ENCODE data around the gene PLN. TPM values are rescaled to one million over a fixed set of nuclear protein-coding genes. Genes with fewer than 3 reads are reported as not detected.

PLN gene
- total RNA-seq, 1 experiment from 2014 or later: not detected

GRCh38 chr6:118505656-118506055, 42.4 kb upstream of the PLN start:
- no peak overlapping the region for H3K27ac ChIP-seq (ENCODE audit: low read length)
- peaks cover 7% of the 10 kb centered on the region for H3K36me3 ChIP-seq (ENCODE audit: low read depth, low read length)
- no peaks in the 10 kb centered on the region for H4K20me1 ChIP-seq (ENCODE audit: low read length)
- H3K4me2 ChIP-seq (ENCODE audit: low read length): no peak overlapping the region
- DNase-seq (no peak), ATAC-seq (no peak)
- POLR2A ChIA-PET (ENCODE audit: unreplicated experiment): no interaction called here
- intact Hi-C loops (cut with micrococcal nuclease): no loop called here
- no TSS peak for BruUV-seq (replicated peaks)
- H3K9me3 ChIP-seq (ENCODE audit: low read length): no peaks in the 10 kb centered on the region
- H2AFZ ChIP-seq (ENCODE audit: low read length): no peak overlapping the region
- H3K9me2 ChIP-seq (replicated peaks; ENCODE audit: low read length): no peaks in the 10 kb centered on the region
- no peak overlapping the region for H3K9ac ChIP-seq (ENCODE audit: low read length)
- CTCF ChIA-PET: no interaction called here
- TF ChIP-seq EZH2 (IDR thresholded peaks at IDR 0.05; ENCODE audit: low read length, unreplicated experiment): no peak
- H3F3A ChIP-seq (ENCODE audit: low read length, unreplicated experiment): no peaks in the 10 kb centered on the region
- H3K79me2 ChIP-seq (ENCODE audit: low read length): no peaks in the 10 kb centered on the region
- H3K4me3 ChIP-seq (ENCODE audit: low read length): no peak overlapping the region
- H3K4me1 ChIP-seq (ENCODE audit: insufficient read depth, low read length): no peaks in the 10 kb centered on the region
- H3K27me3 ChIP-seq (ENCODE audit: low read length): no peaks in the 10 kb centered on the region

GRCh38 chr6:118506071-118506638, 41.9 kb upstream of the PLN start:
- Histone ChIP-seq H3K4me1 (ENCODE audit: insufficient read depth, low read length) (no peaks in the 10 kb centered on the region), H4K20me1 (ENCODE audit: low read length) (no peaks in the 10 kb centered on the region), H3K27ac (ENCODE audit: low read length) (no peak overlapping the region), H3K9me2 (replicated peaks; ENCODE audit: low read length) (no peaks in the 10 kb centered on the region), H3K79me2 (ENCODE audit: low read length) (no peaks in the 10 kb centered on the region), H3F3A (ENCODE audit: low read length, unreplicated experiment) (no peaks in the 10 kb centered on the region), H2AFZ (ENCODE audit: low read length) (no peak overlapping the region), H3K4me3 (ENCODE audit: low read length) (no peak overlapping the region), H3K9me3 (ENCODE audit: low read length) (no peaks in the 10 kb centered on the region), H3K4me2 (ENCODE audit: low read length) (no peak overlapping the region), H3K27me3 (ENCODE audit: low read length) (no peaks in the 10 kb centered on the region), H3K36me3 (ENCODE audit: low read depth, low read length) (peaks cover 7% of the 10 kb centered on the region), H3K9ac (ENCODE audit: low read length) (no peak overlapping the region)
- CTCF ChIA-PET: no interaction called here
- TF ChIP-seq EZH2 (IDR thresholded peaks at IDR 0.05; ENCODE audit: low read length, unreplicated experiment) (no peak), CTCF (conservative IDR thresholded peaks at IDR 0.05; ENCODE audit: low read depth, low read length) (no peak), EZH2phosphoT487 (IDR thresholded peaks at IDR 0.05; ENCODE audit: borderline replicate concordance, low read length) (no peak)
- intact Hi-C loops (cut with micrococcal nuclease): no loop called here
- ATAC-seq: no peak
- BruUV-seq (replicated peaks): no TSS peak
- POLR2A ChIA-PET (ENCODE audit: unreplicated experiment): no interaction called here
- no peak for DNase-seq

DNA sequence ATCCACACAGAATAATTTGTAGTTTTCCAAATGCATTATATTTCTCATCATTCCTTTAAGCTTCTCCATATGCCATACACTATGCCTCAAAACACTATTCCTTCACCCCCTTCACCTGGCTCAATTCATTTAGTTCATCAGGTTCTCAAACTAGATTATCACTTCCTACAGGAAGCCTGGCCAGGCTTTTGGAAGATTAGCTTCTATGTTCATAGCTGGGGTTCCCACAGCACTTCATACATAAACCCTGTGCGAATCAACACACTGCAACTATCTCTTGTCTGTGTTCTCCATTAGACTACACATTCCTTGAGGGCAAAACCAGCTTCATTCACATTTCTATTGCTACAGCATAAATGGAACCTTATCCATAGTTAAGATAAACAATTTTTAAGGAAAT, 40.5 kb upstream of the PLN start:
- Histone ChIP-seq H3K27me3 (ENCODE audit: low read length) (no peaks in the 10 kb centered on the region), H3K4me3 (ENCODE audit: low read length) (no peak overlapping the region), H2AFZ (ENCODE audit: low read length) (no peak overlapping the region), H3K9me2 (replicated peaks; ENCODE audit: low read length) (no peaks in the 10 kb centered on the region), H3K9ac (ENCODE audit: low read length) (no peak overlapping the region), H3K36me3 (ENCODE audit: low read depth, low read length) (peaks cover 1% of the 10 kb centered on the region), H3K9me3 (ENCODE audit: low read length) (no peaks in the 10 kb centered on the region), H4K20me1 (ENCODE audit: low read length) (no peaks in the 10 kb centered on the region), H3K4me1 (ENCODE audit: insufficient read depth, low read length) (no peaks in the 10 kb centered on the region), H3K79me2 (ENCODE audit: low read length) (no peaks in the 10 kb centered on the region), H3K27ac (ENCODE audit: low read length) (no peak overlapping the region), H3F3A (ENCODE audit: low read length, unreplicated experiment) (no peaks in the 10 kb centered on the region), H3K4me2 (ENCODE audit: low read length) (no peak overlapping the region)
- intact Hi-C loops (cut with micrococcal nuclease): loop anchor here (2.0 kb wide), 1 partner anchor 43 kb away; no protein-coding TSS in a partner anchor
- TF ChIP-seq EZH2 (IDR thresholded peaks at IDR 0.05; ENCODE audit: low read length, unreplicated experiment) (no peak), CTCF (conservative IDR thresholded peaks at IDR 0.05; ENCODE audit: low read depth, low read length) (no peak), EZH2phosphoT487 (IDR thresholded peaks at IDR 0.05; ENCODE audit: borderline replicate concordance, low read length) (no peak)
- ATAC-seq (no peak), DNase-seq (no peak)
- CTCF ChIA-PET: no interaction called here
- BruUV-seq (replicated peaks): no TSS peak
- POLR2A ChIA-PET (ENCODE audit: unreplicated experiment): no interaction called here
